NOMO-1 (cell line): ENCODE results near the gene TMEM181.
"Not testable (repeated sequence)": the region's sequence is repeated elsewhere in the genome, so short reads cannot be mapped to it uniquely, and the experiment has no call there.

ENCODE experiments used
- DNase-seq, 2 experiments: peaks; one replicate each; lab custom pipeline; 2025; ENCODE audit not compliant: unreplicated experiment in 2 of 2; lab: John Stamatoyannopoulos, UW

TMEM181 gene

GRCh38 chr6:158653577-158654354, 93.9 kb downstream of the TMEM181 start:
- peak; percentile 52 to 76 for DNase-seq

- peak in 1 of 2 experiments; percentile 10 for DNase-seq
These were observed 94.6 kb downstream of the TMEM181 start for GRCh38 chr6:158654498-158654897.

GRCh38 chr6:158654960-158655489, 95.1 kb downstream of the TMEM181 start:
- peak; percentile 51 to 74 for DNase-seq

GRCh38 chr6:158655569-158656450, 95.9 kb downstream of the TMEM181 start:
- no peak for DNase-seq

GRCh38 chr6:158656986-158657385, 97.1 kb downstream of the TMEM181 start:
- not testable (repeated sequence) for DNase-seq

- DNase-seq = peak; percentile 38 to 62
These were observed 100.5 kb downstream of the TMEM181 start for GRCh38 chr6:158660333-158660754.

GRCh38 chr6:158661156-158661685, 101.3 kb downstream of the TMEM181 start:
- DNase-seq = no peak

- peak in 1 of 2 experiments; percentile 96 for DNase-seq
These were observed 102.7 kb downstream of the TMEM181 start for GRCh38 chr6:158662607-158662953.

- peak in 1 of 2 experiments; percentile 72 for DNase-seq
These were observed 103.2 kb downstream of the TMEM181 start for GRCh38 chr6:158662954-158663624.

GRCh38 chr6:158663625-158664165, 103.8 kb downstream of the TMEM181 start:
- peak in 1 of 2 experiments; percentile 16 for DNase-seq

GRCh38 chr6:158665332-158665731, 105.4 kb downstream of the TMEM181 start:
- no peak for DNase-seq

- DNase-seq = peak; percentile 89 to 99
These were observed 106.9 kb downstream of the TMEM181 start for GRCh38 chr6:158666628-158667359.

- peak in 1 of 2 experiments; percentile 48 for DNase-seq
These were observed 107.6 kb downstream of the TMEM181 start for GRCh38 chr6:158667360-158667981.

- DNase-seq = no peak
These were observed 108.8 kb downstream of the TMEM181 start for GRCh38 chr6:158668707-158669103.

GRCh38 chr6:158669145-158670035, 109.5 kb downstream of the TMEM181 start:
- DNase-seq = no peak

- DNase-seq = not testable (repeated sequence)
These were observed 112.2 kb downstream of the TMEM181 start for GRCh38 chr6:158672119-158672518.

GRCh38 chr6:158672726-158673125, 112.8 kb downstream of the TMEM181 start:
- no peak for DNase-seq
